Thyroid gland (tissue), 4 donors: ENCODE measurements around the gene NAA80. TPM values are rescaled to one million over a fixed set of nuclear protein-coding genes. Genes with fewer than 3 reads are reported as not detected.

ENCODE experiments used
- DNase-seq, 2 donors: peaks; one replicate each; pipeline ENCODE4 v3.0.0-alpha.2; 2019
- H3K27ac ChIP-seq, 3 donors: fragments of 200-600 bp; sonication (generic); 1 replicate in 2 of 3; 2 replicates in 1 of 3; pipeline ENCODE4 v1.5.1; 2016 to 2019; ENCODE audit warnings: mild to moderate bottlenecking in 1 of 3, moderate library complexity in 1 of 3
- H3K27me3 ChIP-seq: fragments of 200-600 bp; sonication (generic); one replicate; pipeline ENCODE4 v1.5.1; 2019
- H3K36me3 ChIP-seq, 2 donors: fragments of 200-600 bp; sonication (generic); one replicate each; pipeline ENCODE4 v1.5.1; 2016 to 2019
- H3K4me1 ChIP-seq, 2 donors: fragments of 200-600 bp; sonication (generic); one replicate each; pipeline ENCODE4 v1.5.1; 2017 to 2019
- H3K4me3 ChIP-seq, 3 donors: fragments of 200-600 bp; sonication (generic); replicated peaks in 1 of 3; 1 replicate in 2 of 3; 2 replicates in 1 of 3; pipeline ENCODE4 v1.5.1; 2016; ENCODE audit warnings: mild to moderate bottlenecking in 1 of 3
- H3K9me3 ChIP-seq: fragments of 200-600 bp; sonication (generic); one replicate; pipeline ENCODE4 v1.5.1; 2017
- CTCF ChIP-seq, 6 experiments: fragments of 200-600 bp in 3 of 6; fragments of 450-650 bp in 3 of 6; sonication (generic) in 3 of 6; IDR thresholded peaks; one replicate each; pipeline ENCODE4 v1.5.1; 2016 to 2019; ENCODE audit warnings: antibody characterized with exemption in 6 of 6, mild to moderate bottlenecking in 2 of 6, inconsistent platforms in 1 of 6, moderate library complexity in 1 of 6
- POLR2A ChIP-seq, 2 donors: fragments of 450-650 bp; IDR thresholded peaks; one replicate each; pipeline ENCODE4 v1.6.1; 2017; ENCODE audit warnings: antibody characterized with exemption in 2 of 2, mild to moderate bottlenecking in 2 of 2, moderate library complexity in 1 of 2
- WGBS, 2 donors: methylation state at CpG; one replicate each; pipeline ENCODE4 v1.1.5; 2017; 5-methylcytosine and 5-hydroxymethylcytosine counted together
- intact Hi-C: fragments of 100-400 bp; cut with DNase I; formaldehyde crosslinking; loops from one replicate; pipeline ENCODE4 v1.15.1; 2023
- total RNA-seq, 4 donors: library from RNA; depleted of rRNA; stranded (reverse); fragments of >200 nt; gene quantifications; one replicate each; pipeline ENCODE4 v1.2.3, GENCODE V29; 2016

The NAA80 gene
- total RNA-seq, 4 donors from 2014 or later: 6.9 to 15.2 (median 10.8) TPM

GRCh38 chr3:50336452-50337174 is 37.4 kb upstream of the NAA80 start:
- Histone ChIP-seq H3K4me3 (peak overlapping the region; percentile 49 to 79 (median 78)), H3K27me3 (no peaks in the 10 kb centered on the region), H3K9me3 (no peaks in the 10 kb centered on the region), H3K4me1 (peaks cover 36 to 62% of the 10 kb centered on the region in 2 donors), H3K36me3 (peaks cover 2 to 3% of the 10 kb centered on the region in 2 donors), H3K27ac (peak overlapping the region; percentile 83 to 96 (median 91))
- DNase-seq: no peak
- 0 to 3% methylated on average over 8 to 9 of the region's 31 CpGs for WGBS, 2 donors
- intact Hi-C loops: no loop called here
- peak in 1 of 6 experiments; percentile 12 for TF ChIP-seq CTCF (IDR thresholded peaks at IDR 0.05)
- no peak for TF ChIP-seq POLR2A (IDR thresholded peaks at IDR 0.05)

GRCh38 chr3:50334339-50335075 is 35.3 kb upstream of the NAA80 start:
- Histone ChIP-seq H3K36me3 (peaks cover 24% of the 10 kb centered on the region in 2 donors), H3K27ac (peak overlapping the region; percentile 83 to 96 (median 91)), H3K4me1 (peaks cover 36 to 57% of the 10 kb centered on the region in 2 donors), H3K27me3 (no peaks in the 10 kb centered on the region), H3K4me3 (no peak overlapping the region), H3K9me3 (no peaks in the 10 kb centered on the region)
- intact Hi-C loops: no loop called here
- 54 to 60% methylated on average over 5 of the region's 5 CpGs for WGBS, 2 donors
- no peak for TF ChIP-seq CTCF (IDR thresholded peaks at IDR 0.05)
- no peak for TF ChIP-seq POLR2A (IDR thresholded peaks at IDR 0.05)
- DNase-seq: no peak

GRCh38 chr3:50333744-50334328 is 34.6 kb upstream of the NAA80 start:
- no peak for DNase-seq
- intact Hi-C loops: no loop called here
- Histone ChIP-seq H3K9me3 (no peaks in the 10 kb centered on the region), H3K27me3 (no peaks in the 10 kb centered on the region), H3K36me3 (peaks cover 25 to 28% of the 10 kb centered on the region in 2 donors), H3K4me1 (peaks cover 36 to 54% of the 10 kb centered on the region in 2 donors), H3K4me3 (no peak overlapping the region), H3K27ac (peak overlapping the region; percentile 83 to 96 (median 91))
- WGBS, 2 donors: 79 to 83% methylated on average over 10 to 11 of the region's 12 CpGs
- TF ChIP-seq POLR2A (IDR thresholded peaks at IDR 0.05) (no peak), CTCF (IDR thresholded peaks at IDR 0.05) (no peak)

- Histone ChIP-seq H3K9me3 (no peaks in the 10 kb centered on the region), H3K36me3 (peaks cover 25 to 28% of the 10 kb centered on the region in 2 donors), H3K27ac (no peak overlapping the region), H3K27me3 (no peaks in the 10 kb centered on the region), H3K4me3 (no peak overlapping the region), H3K4me1 (peaks cover 42 to 55% of the 10 kb centered on the region in 2 donors)
- no peak for DNase-seq
- WGBS, 2 donors: 93 to 95% methylated on average over 17 to 19 of the region's 19 CpGs
- intact Hi-C loops: no loop called here
- TF ChIP-seq CTCF (IDR thresholded peaks at IDR 0.05) (no peak), POLR2A (IDR thresholded peaks at IDR 0.05) (no peak)
Measured at GRCh38 chr3:50331364-50331907, 32.2 kb upstream of the NAA80 start.
